HCT116 (cell line): ENCODE data around the gene IGF2R. TPM values are rescaled to one million over a fixed set of nuclear protein-coding genes. Genes with fewer than 3 reads are reported as not detected.

Source experiments
- ATAC-seq: fragments of 200-7000 bp; cut with Tn5 transposase; 2 replicates; pipeline ENCODE4 v1.9.1; 2020; ENCODE audit warnings: mild to moderate bottlenecking, moderate library complexity
- BruUV-seq: library from RNA; stranded (reverse); fragments of 400-500 nt; replicated peaks from 2 replicates; lab custom pipeline; 2021; lab: Mats Ljungman, UMichigan
- CTCF ChIA-PET: fragments of 300-600 bp; sonication (Branson Sonifier 250); formaldehyde crosslinking; loops from one replicate; lab custom pipeline; 2021; ENCODE audit warnings: antibody characterized with exemption; lab: Charles Lee
- POLR2A ChIA-PET: fragments of 300-600, 350-600 bp; sonication (Branson Sonifier 250); formaldehyde crosslinking; loops from one replicate; lab custom pipeline; 2021; ENCODE audit warnings: antibody characterized with exemption; lab: Charles Lee
- RAD21 ChIA-PET, 2 experiments: fragments of 300-600 bp; sonication (Branson Sonifier 250); formaldehyde crosslinking; loops; one replicate each; lab custom pipeline; 2023; ENCODE audit warnings: low total read pairs in 2 of 2; ENCODE audit not compliant: uncharacterized antibody in 2 of 2, unreplicated experiment in 2 of 2, low non-redundant PET in 1 of 2; lab: Charles Lee
- DNase-seq: peaks from one replicate; pipeline ENCODE4 v3.0.0-alpha.2; 2010; ENCODE audit warnings: low read depth, low spot score
- H2AFZ ChIP-seq: fragments of 200-600 bp; shearing (Covaris generic), sonication (generic); 2 replicates; pipeline ENCODE4 v1.6.1; 2017; ENCODE audit warnings: low read depth, mixed run types, mixed read lengths, antibody characterized with exemption, low read length; ENCODE audit not compliant: poor library complexity, severe bottlenecking
- H3K27ac ChIP-seq: 2 replicates; pipeline ENCODE4 v1.5.1; 2012; ENCODE audit warnings: low read depth, low read length
- H3K27me3 ChIP-seq: fragments of 200-600 bp; sonication (generic); 2 replicates; pipeline ENCODE4 v1.6.1; 2016; ENCODE audit warnings: mixed run types, low read length, mixed read lengths; ENCODE audit not compliant: insufficient read depth
- H3K36me3 ChIP-seq, 2 experiments: fragments of 200-500 bp in 1 of 2; fragments of 200-600 bp in 1 of 2; sonication (Bioruptor generic) in 1 of 2; sonication (generic) in 1 of 2; 2 replicates each; pipeline versions ENCODE4 v1.5.1 to v1.6.1; 2014 to 2016; ENCODE audit warnings: low read length in 2 of 2, inconsistent platforms in 1 of 2, mixed read lengths in 1 of 2, mixed run types in 1 of 2; ENCODE audit not compliant: insufficient read depth in 2 of 2, control insufficient read depth in 1 of 2
- H3K4me1 ChIP-seq, 2 experiments: fragments of 200-600 bp in 1 of 2; sonication (generic) in 1 of 2; 2 replicates each; pipeline versions ENCODE4 v1.5.1 to v1.6.1; 2012 to 2017; ENCODE audit warnings: low read length in 2 of 2, inconsistent platforms in 1 of 2, mild to moderate bottlenecking in 1 of 2, mixed read lengths in 1 of 2, mixed run types in 1 of 2, moderate library complexity in 1 of 2; ENCODE audit not compliant: insufficient read depth in 2 of 2, control insufficient read depth in 1 of 2
- H3K4me2 ChIP-seq: fragments of 200-600 bp; sonication (generic); 2 replicates; pipeline ENCODE4 v1.6.1; 2017; ENCODE audit warnings: mixed run types, low read length, mixed read lengths
- H3K4me3 ChIP-seq, 2 experiments: fragments of 200-600 bp in 1 of 2; sonication (generic) in 1 of 2; replicated peaks in 1 of 2; 2 replicates each; pipeline ENCODE4 v1.5.1; 2011 to 2016; ENCODE audit warnings: low read length in 2 of 2, control low read depth in 1 of 2, low read depth in 1 of 2, mild to moderate bottlenecking in 1 of 2, mixed read lengths in 1 of 2, mixed run types in 1 of 2
- H3K79me2 ChIP-seq: fragments of 200-600 bp; sonication (generic); 2 replicates; pipeline ENCODE4 v1.6.1; 2017; ENCODE audit warnings: mild to moderate bottlenecking, mixed run types, low read length, moderate library complexity, mixed read lengths; ENCODE audit not compliant: insufficient read depth
- H3K9ac ChIP-seq: fragments of 200-600 bp; sonication (generic); 2 replicates; pipeline ENCODE4 v1.6.1; 2016; ENCODE audit warnings: low read length, mixed read lengths
- H3K9me2 ChIP-seq: fragments of 200-600 bp; sonication (generic), shearing (Covaris generic); 2 replicates; pipeline ENCODE4 v1.6.1; 2017; ENCODE audit warnings: mixed run types, mild to moderate bottlenecking, moderate library complexity; ENCODE audit not compliant: insufficient read depth
- H3K9me3 ChIP-seq, 2 experiments: fragments of 200-500 bp in 1 of 2; fragments of 200-600 bp in 1 of 2; sonication (Bioruptor generic) in 1 of 2; sonication (generic) in 1 of 2; 2 replicates each; pipeline ENCODE4 v1.6.1; 2014 to 2017; ENCODE audit warnings: low read length in 2 of 2, mixed read lengths in 2 of 2, inconsistent platforms in 1 of 2, low read depth in 1 of 2, mild to moderate bottlenecking in 1 of 2, mixed run types in 1 of 2, moderate library complexity in 1 of 2; ENCODE audit not compliant: control insufficient read depth in 1 of 2, insufficient read depth in 1 of 2
- H4K20me1 ChIP-seq: fragments of 200-600 bp; sonication (generic), shearing (Covaris generic); 2 replicates; pipeline ENCODE4 v1.6.1; 2017; ENCODE audit warnings: mixed run types, mild to moderate bottlenecking, moderate library complexity; ENCODE audit not compliant: insufficient read depth
- CTCF ChIP-seq, 3 experiments: fragments of 200-600 bp in 1 of 3; sonication (generic) in 1 of 3; IDR thresholded peaks in 2 of 3; conservative IDR thresholded peaks in 1 of 3; 2 replicates each; pipeline ENCODE4 v1.5.1; 2012 to 2017; ENCODE audit warnings: low read depth in 2 of 3, low read length in 2 of 3, antibody characterized with exemption in 1 of 3, borderline replicate concordance in 1 of 3, control low read depth in 1 of 3, mild to moderate bottlenecking in 1 of 3, mixed read lengths in 1 of 3, mixed run types in 1 of 3, moderate library complexity in 1 of 3; ENCODE audit not compliant: insufficient read depth in 1 of 3
- EGR1 ChIP-seq: IDR thresholded peaks from 2 replicates; pipeline ENCODE4 v1.6.1; 2012; ENCODE audit warnings: low read depth
- ELF1 ChIP-seq: IDR thresholded peaks from 2 replicates; pipeline ENCODE4 v1.6.1; 2012; ENCODE audit warnings: low read depth, borderline replicate concordance
- EZH2 ChIP-seq: fragments of 200-600 bp; sonication (generic); IDR thresholded peaks from 2 replicates; pipeline ENCODE4 v1.6.1; 2017; ENCODE audit warnings: antibody characterized with exemption, mixed run types
- EZH2phosphoT487 ChIP-seq: fragments of 200-600 bp; IDR thresholded peaks from 2 replicates; pipeline ENCODE4 v1.6.1; 2018; ENCODE audit warnings: antibody characterized with exemption, borderline replicate concordance
- POLR2A ChIP-seq: IDR thresholded peaks from 2 replicates; pipeline ENCODE4 v1.7.0; 2011; ENCODE audit warnings: borderline replicate concordance; ENCODE audit not compliant: insufficient read depth, insufficient read length; ENCODE audit errors: extremely low read depth
- RAD21 ChIP-seq: IDR thresholded peaks from 2 replicates; pipeline ENCODE4 v1.6.1; 2012; ENCODE audit warnings: low read depth, mild to moderate bottlenecking
- SIN3A ChIP-seq: IDR thresholded peaks from 2 replicates; pipeline ENCODE4 v1.6.1; 2012; ENCODE audit warnings: low read depth
- SP1 ChIP-seq: IDR thresholded peaks from 2 replicates; pipeline ENCODE4 v1.6.1; 2012; ENCODE audit warnings: low read depth
- SRF ChIP-seq: IDR thresholded peaks from 2 replicates; pipeline ENCODE4 v1.6.1; 2012; ENCODE audit warnings: low read depth
- TCF7L2 ChIP-seq: IDR thresholded peaks from 2 replicates; pipeline ENCODE4 v1.7.0; 2011; ENCODE audit warnings: borderline replicate concordance, inconsistent platforms; ENCODE audit not compliant: insufficient read depth, insufficient read length; ENCODE audit errors: extremely low read depth
- YY1 ChIP-seq: IDR thresholded peaks from 2 replicates; pipeline ENCODE4 v1.6.1; 2011; ENCODE audit warnings: low read length, low read depth, moderate library complexity, mild to moderate bottlenecking; ENCODE audit not compliant: insufficient replicate concordance; ENCODE audit errors: extremely low read depth
- ZBTB33 ChIP-seq: IDR thresholded peaks from 2 replicates; pipeline ENCODE4 v1.6.1; 2011; ENCODE audit warnings: mild to moderate bottlenecking, low read length, moderate library complexity; ENCODE audit not compliant: insufficient replicate concordance; ENCODE audit errors: extremely low read depth
- ZNF274 ChIP-seq: fragments of 200-500 bp; sonication (Bioruptor generic); IDR thresholded peaks from 2 replicates; pipeline ENCODE4 v1.6.1; 2014; ENCODE audit warnings: mild to moderate bottlenecking, low read depth, low read length, inconsistent platforms
- intact Hi-C: fragments of 100-400 bp; cut with micrococcal nuclease; formaldehyde crosslinking; loops from 2 replicates; pipeline ENCODE4 v1.10.0; 2022
- total RNA-seq: library from RNA; stranded (reverse); gene quantifications from one replicate; pipeline ENCODE4 v1.2.1, GENCODE V29; 2021; ENCODE audit not compliant: unreplicated experiment
- TF ChIP-seq, protein P1 (sequence below): IDR thresholded peaks from 2 replicates; pipeline ENCODE4 v1.6.1; 2012; ENCODE audit warnings: low read depth

The IGF2R gene
- total RNA-seq, 1 experiment from 2014 or later: 37.0 TPM

DNA sequence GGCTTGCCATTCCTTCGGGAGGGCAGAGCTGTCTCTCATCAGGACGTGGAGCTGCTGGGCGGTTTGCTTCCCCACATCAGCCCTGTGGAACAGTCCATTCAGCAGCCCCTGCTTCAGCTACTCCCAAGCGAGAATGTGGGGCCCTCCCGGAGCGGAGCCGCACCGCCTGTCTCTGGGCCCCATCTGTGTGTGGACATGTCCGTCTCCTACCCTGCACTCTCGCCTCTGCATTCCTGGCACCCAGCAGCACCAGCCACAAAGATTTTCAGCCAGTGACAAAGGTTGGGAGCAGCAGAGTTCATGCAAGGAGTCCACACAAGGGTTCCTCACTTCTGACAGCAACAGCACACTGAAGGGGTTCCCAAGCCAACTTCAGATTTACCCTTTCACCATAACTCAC lies 123.7 kb downstream of the IGF2R start (continued):
- TF ChIP-seq ZBTB33 (no peak), CTCF (IDR thresholded peaks at IDR 0.05 in 2 of 3, conservative IDR thresholded peaks at IDR 0.05 in 1 of 3; ENCODE audit: borderline replicate concordance in 1 of 3, insufficient read depth in 1 of 3, low read depth in 2 of 3, low read length in 2 of 3) (no peak), SRF (no peak)

DNA sequence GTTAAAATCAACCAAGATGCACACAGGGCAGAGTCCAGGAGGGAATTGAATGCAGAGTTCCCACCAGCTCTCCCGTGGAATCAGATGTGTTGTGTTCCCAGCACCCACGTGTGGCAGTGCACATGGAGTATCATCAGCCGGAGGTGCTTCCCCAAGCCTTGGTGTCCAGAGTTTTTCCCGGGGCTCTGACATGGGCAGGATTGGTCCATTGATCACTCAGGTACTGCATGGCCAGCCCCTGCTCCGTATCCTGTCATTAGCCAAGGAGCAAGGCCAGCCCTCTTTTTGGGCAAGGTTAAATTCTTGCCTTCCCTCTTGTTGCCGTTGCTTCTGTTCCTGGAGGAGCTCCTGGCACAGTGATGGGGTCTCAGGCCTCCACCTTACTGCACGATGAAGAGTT lies 124.2 kb downstream of the IGF2R start:
- Histone ChIP-seq H3K4me2 (no peak overlapping the region), H3K27me3 (no peaks in the 10 kb centered on the region), H3K4me1 (no peaks in the 10 kb centered on the region), H3K27ac (no peak overlapping the region), H3K9me2 (no peaks in the 10 kb centered on the region), H3K4me3 (no peak overlapping the region), H3K9ac (no peak overlapping the region), H3K79me2 (no peaks in the 10 kb centered on the region), H2AFZ (no peak overlapping the region), H3K36me3 (peaks cover 10 to 27% of the 10 kb centered on the region in 2 experiments; a peak in 3 of 4 replicates), H4K20me1 (no peaks in the 10 kb centered on the region), H3K9me3 (no peaks in the 10 kb centered on the region)
- RAD21 ChIA-PET: no interaction called here
- CTCF ChIA-PET: no interaction called here
- BruUV-seq: no TSS peak
- intact Hi-C loops: no loop called here
- POLR2A ChIA-PET: no interaction called here
- no peak for ATAC-seq
- no peak for DNase-seq
- TF ChIP-seq SRF (no peak), TCF7L2 (no peak), EGR1 (no peak), ELF1 (no peak), POLR2A (no peak), EZH2phosphoT487 (no peak), YY1 (no peak), SIN3A (no peak), EZH2 (no peak), ZBTB33 (no peak), RAD21 (no peak), ZNF274 (no peak), SP1 (no peak)
- TF ChIP-seq, protein P1, sequence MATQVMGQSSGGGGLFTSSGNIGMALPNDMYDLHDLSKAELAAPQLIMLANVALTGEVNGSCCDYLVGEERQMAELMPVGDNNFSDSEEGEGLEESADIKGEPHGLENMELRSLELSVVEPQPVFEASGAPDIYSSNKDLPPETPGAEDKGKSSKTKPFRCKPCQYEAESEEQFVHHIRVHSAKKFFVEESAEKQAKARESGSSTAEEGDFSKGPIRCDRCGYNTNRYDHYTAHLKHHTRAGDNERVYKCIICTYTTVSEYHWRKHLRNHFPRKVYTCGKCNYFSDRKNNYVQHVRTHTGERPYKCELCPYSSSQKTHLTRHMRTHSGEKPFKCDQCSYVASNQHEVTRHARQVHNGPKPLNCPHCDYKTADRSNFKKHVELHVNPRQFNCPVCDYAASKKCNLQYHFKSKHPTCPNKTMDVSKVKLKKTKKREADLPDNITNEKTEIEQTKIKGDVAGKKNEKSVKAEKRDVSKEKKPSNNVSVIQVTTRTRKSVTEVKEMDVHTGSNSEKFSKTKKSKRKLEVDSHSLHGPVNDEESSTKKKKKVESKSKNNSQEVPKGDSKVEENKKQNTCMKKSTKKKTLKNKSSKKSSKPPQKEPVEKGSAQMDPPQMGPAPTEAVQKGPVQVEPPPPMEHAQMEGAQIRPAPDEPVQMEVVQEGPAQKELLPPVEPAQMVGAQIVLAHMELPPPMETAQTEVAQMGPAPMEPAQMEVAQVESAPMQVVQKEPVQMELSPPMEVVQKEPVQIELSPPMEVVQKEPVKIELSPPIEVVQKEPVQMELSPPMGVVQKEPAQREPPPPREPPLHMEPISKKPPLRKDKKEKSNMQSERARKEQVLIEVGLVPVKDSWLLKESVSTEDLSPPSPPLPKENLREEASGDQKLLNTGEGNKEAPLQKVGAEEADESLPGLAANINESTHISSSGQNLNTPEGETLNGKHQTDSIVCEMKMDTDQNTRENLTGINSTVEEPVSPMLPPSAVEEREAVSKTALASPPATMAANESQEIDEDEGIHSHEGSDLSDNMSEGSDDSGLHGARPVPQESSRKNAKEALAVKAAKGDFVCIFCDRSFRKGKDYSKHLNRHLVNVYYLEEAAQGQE: no peak
